GM19351 (cell line): ENCODE measurements around the gene HS3ST3A1.
"Not testable (repeated sequence)": the region's sequence is repeated elsewhere in the genome, so short reads cannot be mapped to it uniquely, and the experiment has no call there.

Experiments used
- ATAC-seq: cut with Tn5 transposase; IDR thresholded peaks from one replicate; pipeline ENCODE4 v1.9.1; 2021; ENCODE audit warnings: mild to moderate bottlenecking, moderate library complexity; ENCODE audit not compliant: unreplicated experiment

HS3ST3A1 gene

GRCh38 chr17:13498184-13498583 is 103.5 kb downstream of the HS3ST3A1 start:
- no peak for ATAC-seq

GRCh38 chr17:13496553-13497056 is 105.1 kb downstream of the HS3ST3A1 start:
- ATAC-seq: not testable (repeated sequence)

GRCh38 chr17:13495423-13495822 is 106.3 kb downstream of the HS3ST3A1 start:
- no peak for ATAC-seq

GRCh38 chr17:13492737-13493122 is 109.0 kb downstream of the HS3ST3A1 start:
- ATAC-seq: no peak

GRCh38 chr17:13491916-13492736 is 109.6 kb downstream of the HS3ST3A1 start:
- no peak for ATAC-seq

- no peak for ATAC-seq
Observed at GRCh38 chr17:13491491-13491890, 110.2 kb downstream of the HS3ST3A1 start.

GRCh38 chr17:13490906-13491482 is 110.7 kb downstream of the HS3ST3A1 start:
- no peak for ATAC-seq

GRCh38 chr17:13490427-13490826 is 111.3 kb downstream of the HS3ST3A1 start:
- no peak for ATAC-seq

- no peak for ATAC-seq
Observed at GRCh38 chr17:13485327-13485726, 116.4 kb downstream of the HS3ST3A1 start.

- no peak for ATAC-seq
Observed at GRCh38 chr17:13484020-13484419, 117.7 kb downstream of the HS3ST3A1 start.

GRCh38 chr17:13480877-13481276 is 120.9 kb downstream of the HS3ST3A1 start:
- no peak for ATAC-seq

GRCh38 chr17:13478326-13478830 is 123.4 kb downstream of the HS3ST3A1 start:
- no peak for ATAC-seq

GRCh38 chr17:13477180-13477611 is 124.5 kb downstream of the HS3ST3A1 start:
- no peak for ATAC-seq

GRCh38 chr17:13476720-13477119 is 125.0 kb downstream of the HS3ST3A1 start:
- no peak for ATAC-seq

GRCh38 chr17:13475574-13476223 is 126.0 kb downstream of the HS3ST3A1 start:
- no peak for ATAC-seq

- no peak for ATAC-seq
Observed at GRCh38 chr17:13474073-13474800, 127.5 kb downstream of the HS3ST3A1 start.

- ATAC-seq: no peak
Observed at GRCh38 chr17:13465678-13466077, 136.1 kb downstream of the HS3ST3A1 start.

- ATAC-seq: no peak
Observed at GRCh38 chr17:13462673-13463124, 139.0 kb downstream of the HS3ST3A1 start.

- ATAC-seq: no peak
Observed at GRCh38 chr17:13462146-13462545, 139.6 kb downstream of the HS3ST3A1 start.

GRCh38 chr17:13460261-13461000 is 141.3 kb downstream of the HS3ST3A1 start:
- ATAC-seq: no peak
